OCI-LY1 (cell line): ENCODE measurements around the gene BEND7.

Experiments used
- H2AFZ ChIP-seq: fragments of 200-600 bp; sonication (generic), shearing (Covaris generic); 2 replicates; pipeline ENCODE4 v1.6.0; 2014; ENCODE audit warnings: antibody characterized with exemption, mild to moderate bottlenecking, low read length
- H3F3A ChIP-seq: fragments of 200-600 bp; sonication (generic), shearing (Covaris generic); 2 replicates; pipeline ENCODE4 v1.6.0; 2014; ENCODE audit warnings: mild to moderate bottlenecking, antibody characterized with exemption, low read length, moderate library complexity; ENCODE audit not compliant: insufficient read depth
- H3K27ac ChIP-seq: fragments of 200-600 bp; sonication (generic); 2 replicates; pipeline ENCODE4 v1.5.1; 2014; ENCODE audit warnings: low read length, mixed run types, mild to moderate bottlenecking, low read depth; ENCODE audit not compliant: poor library complexity, severe bottlenecking
- H3K27me3 ChIP-seq: fragments of 200-600 bp; sonication (generic); 2 replicates; pipeline ENCODE4 v1.6.0; 2014; ENCODE audit warnings: antibody characterized with exemption, mild to moderate bottlenecking, low read length, moderate library complexity; ENCODE audit not compliant: insufficient read depth
- H3K36me3 ChIP-seq: fragments of 200-600 bp; sonication (generic); 2 replicates; pipeline ENCODE4 v1.6.1; 2014; ENCODE audit warnings: mild to moderate bottlenecking, antibody characterized with exemption, low read length, moderate library complexity, mixed read lengths; ENCODE audit not compliant: insufficient read depth
- H3K4me1 ChIP-seq: fragments of 200-600 bp; sonication (generic); 2 replicates; pipeline ENCODE4 v1.5.1; 2014; ENCODE audit warnings: mild to moderate bottlenecking, low read length, moderate library complexity; ENCODE audit not compliant: insufficient read depth, severe bottlenecking
- H3K4me2 ChIP-seq: fragments of 200-600 bp; sonication (generic), shearing (Covaris generic); 2 replicates; pipeline ENCODE4 v1.6.1; 2014; ENCODE audit warnings: low read length
- H3K4me3 ChIP-seq: fragments of 200-600 bp; sonication (generic); 2 replicates; pipeline ENCODE4 v1.5.1; 2014; ENCODE audit warnings: low read length, low read depth, mild to moderate bottlenecking, mixed read lengths; ENCODE audit not compliant: poor library complexity, severe bottlenecking
- H3K79me2 ChIP-seq: fragments of 200-600 bp; shearing (Covaris generic); 2 replicates; pipeline ENCODE4 v1.6.1; 2016; ENCODE audit warnings: mixed run types, low read length, mixed read lengths; ENCODE audit not compliant: insufficient read depth
- H3K9ac ChIP-seq: fragments of 200-600 bp; sonication (generic), shearing (Covaris generic); 2 replicates; pipeline ENCODE4 v1.6.1; 2014; ENCODE audit warnings: mild to moderate bottlenecking, low read length, mixed read lengths
- H3K9me2 ChIP-seq: fragments of 200-600 bp; sonication (generic), shearing (Covaris generic); 2 replicates; pipeline ENCODE4 v1.6.1; 2014; ENCODE audit warnings: low read depth, mild to moderate bottlenecking, low read length, mixed read lengths
- H3K9me3 ChIP-seq: fragments of 200-600 bp; shearing (Covaris generic); 2 replicates; pipeline ENCODE4 v1.6.1; 2014; ENCODE audit warnings: low read length, mixed read lengths
- H4K20me1 ChIP-seq: fragments of 200-600 bp; sonication (generic), shearing (Covaris generic); 2 replicates; pipeline ENCODE4 v1.6.0; 2016; ENCODE audit warnings: mild to moderate bottlenecking, low read length; ENCODE audit not compliant: insufficient read depth
- EZH2 ChIP-seq: fragments of 200-600 bp; sonication (generic), shearing (Covaris generic); IDR thresholded peaks from 2 replicates; pipeline ENCODE4 v1.8.0; 2017; ENCODE audit warnings: borderline replicate concordance, mixed run types, mild to moderate bottlenecking, antibody characterized with exemption, low read length, moderate library complexity, mixed read lengths
- TF ChIP-seq, protein P1 (sequence below): fragments of 200-600 bp; sonication (generic), shearing (Covaris generic); IDR thresholded peaks from 2 replicates; pipeline ENCODE4 v1.5.1; 2017; ENCODE audit warnings: mild to moderate bottlenecking, antibody characterized with exemption, low read length, moderate library complexity, mixed read lengths

Gene BEND7

DNA sequence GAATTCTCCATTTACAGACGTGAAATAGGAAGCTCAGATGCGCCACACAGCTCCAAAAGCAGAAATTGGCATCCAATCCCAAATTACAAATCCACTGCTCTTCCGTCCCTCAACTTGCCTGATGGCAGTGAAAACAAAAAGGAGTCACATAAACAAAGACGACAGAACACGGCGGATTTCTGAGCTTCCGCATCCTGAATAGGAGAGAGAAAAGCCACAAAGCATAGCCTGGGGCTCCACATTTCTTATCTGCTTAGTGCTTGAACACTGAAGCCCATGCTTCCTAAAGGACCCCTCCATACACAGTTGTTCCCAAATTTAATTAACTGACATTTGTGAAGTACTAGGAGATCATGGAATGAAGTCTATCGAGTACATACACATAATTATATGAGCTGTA, 32.6 kb downstream of the BEND7 start:
- Histone ChIP-seq H3K27ac (no peak overlapping the region), H4K20me1 (no peaks in the 10 kb centered on the region), H3K36me3 (no peaks in the 10 kb centered on the region), H3K4me1 (no peaks in the 10 kb centered on the region), H3K27me3 (no peaks in the 10 kb centered on the region), H3K9me3 (no peaks in the 10 kb centered on the region), H3K79me2 (no peaks in the 10 kb centered on the region), H3K4me2 (no peak overlapping the region), H3K4me3 (no peak overlapping the region), H3K9me2 (no peaks in the 10 kb centered on the region), H3K9ac (no peak overlapping the region), H3F3A (no peaks in the 10 kb centered on the region), H2AFZ (no peak overlapping the region)
- TF ChIP-seq EZH2 = no peak
- TF ChIP-seq, protein P1, sequence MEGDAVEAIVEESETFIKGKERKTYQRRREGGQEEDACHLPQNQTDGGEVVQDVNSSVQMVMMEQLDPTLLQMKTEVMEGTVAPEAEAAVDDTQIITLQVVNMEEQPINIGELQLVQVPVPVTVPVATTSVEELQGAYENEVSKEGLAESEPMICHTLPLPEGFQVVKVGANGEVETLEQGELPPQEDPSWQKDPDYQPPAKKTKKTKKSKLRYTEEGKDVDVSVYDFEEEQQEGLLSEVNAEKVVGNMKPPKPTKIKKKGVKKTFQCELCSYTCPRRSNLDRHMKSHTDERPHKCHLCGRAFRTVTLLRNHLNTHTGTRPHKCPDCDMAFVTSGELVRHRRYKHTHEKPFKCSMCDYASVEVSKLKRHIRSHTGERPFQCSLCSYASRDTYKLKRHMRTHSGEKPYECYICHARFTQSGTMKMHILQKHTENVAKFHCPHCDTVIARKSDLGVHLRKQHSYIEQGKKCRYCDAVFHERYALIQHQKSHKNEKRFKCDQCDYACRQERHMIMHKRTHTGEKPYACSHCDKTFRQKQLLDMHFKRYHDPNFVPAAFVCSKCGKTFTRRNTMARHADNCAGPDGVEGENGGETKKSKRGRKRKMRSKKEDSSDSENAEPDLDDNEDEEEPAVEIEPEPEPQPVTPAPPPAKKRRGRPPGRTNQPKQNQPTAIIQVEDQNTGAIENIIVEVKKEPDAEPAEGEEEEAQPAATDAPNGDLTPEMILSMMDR = no peak

DNA sequence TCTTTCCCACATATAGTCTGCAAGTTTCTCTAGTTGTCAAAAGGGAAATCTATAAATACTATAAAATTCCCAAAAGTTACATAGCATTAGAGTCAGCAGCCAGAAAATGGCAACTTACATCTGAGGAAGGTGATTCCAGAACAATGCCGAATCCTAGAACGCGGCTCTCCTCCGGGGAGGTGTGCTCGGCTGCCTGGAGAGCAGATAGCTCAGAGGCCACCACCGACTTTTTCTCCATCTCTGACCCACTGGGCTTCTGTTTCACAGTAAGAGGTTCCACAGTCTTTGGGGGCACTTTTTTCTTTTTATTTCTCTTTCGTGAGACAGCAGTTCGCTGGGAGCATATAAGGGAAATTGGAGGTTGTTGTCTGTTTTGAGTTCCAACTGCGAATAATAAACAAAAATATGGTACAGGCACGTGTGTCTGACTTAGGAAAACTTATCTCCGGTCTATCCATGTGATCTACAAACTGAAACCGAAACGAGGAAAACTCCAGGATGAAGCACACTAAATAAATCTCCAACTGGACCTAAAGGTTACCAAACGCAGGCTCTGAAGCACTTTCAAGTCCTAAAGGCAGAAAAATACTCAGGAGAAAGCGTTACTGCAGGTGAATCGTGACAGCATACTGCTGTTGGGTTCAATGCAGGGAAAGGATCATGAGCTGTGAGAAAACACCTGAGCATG, 36.2 kb downstream of the BEND7 start:
- Histone ChIP-seq H3K9me3 (no peaks in the 10 kb centered on the region), H3K27me3 (no peaks in the 10 kb centered on the region), H3K79me2 (no peaks in the 10 kb centered on the region), H2AFZ (no peak overlapping the region), H3K27ac (no peak overlapping the region), H3K36me3 (no peaks in the 10 kb centered on the region), H3K9ac (no peak overlapping the region), H4K20me1 (no peaks in the 10 kb centered on the region), H3K4me1 (no peaks in the 10 kb centered on the region), H3F3A (no peaks in the 10 kb centered on the region), H3K4me2 (no peak overlapping the region), H3K9me2 (no peaks in the 10 kb centered on the region), H3K4me3 (no peak overlapping the region)
- TF ChIP-seq, protein P1 = no peak
- no peak for TF ChIP-seq EZH2

GRCh38 chr10:13491747-13492360, 37.0 kb downstream of the BEND7 start:
- Histone ChIP-seq H3K4me1 (no peaks in the 10 kb centered on the region), H3K79me2 (no peaks in the 10 kb centered on the region), H3K27me3 (no peaks in the 10 kb centered on the region), H3K9ac (no peak overlapping the region), H3K4me3 (no peak overlapping the region), H3K4me2 (no peak overlapping the region), H3K9me3 (no peaks in the 10 kb centered on the region), H3K9me2 (no peaks in the 10 kb centered on the region), H2AFZ (no peak overlapping the region), H3F3A (no peaks in the 10 kb centered on the region), H3K27ac (no peak overlapping the region), H4K20me1 (no peaks in the 10 kb centered on the region), H3K36me3 (no peaks in the 10 kb centered on the region)
- no peak for TF ChIP-seq EZH2
- TF ChIP-seq, protein P1 = no peak
